ENCODE results near the gene MAP7D3.

GRCh38 chrX:136275553-136275952 is 24.4 kb upstream of the MAP7D3 start:
- TF ChIP-seq EZH2phosphoT487 (IDR thresholded peaks at IDR 0.05; ENCODE audit: low read length) = no peak
- no peak for TF ChIP-seq CTCF (IDR thresholded peaks at IDR 0.05; ENCODE audit: low read length)
